GM12878 (cell line): ENCODE data around the gene DEPDC7. TPM values are rescaled to one million over a fixed set of nuclear protein-coding genes. Genes with fewer than 3 reads are reported as not detected.

Experiments
- CEBPB ChIP-seq, 2 experiments: fragments of 150-350 bp in 1 of 2; IDR thresholded peaks; 2 replicates each; pipeline ENCODE4 v1.6.1; 2012 to 2014; ENCODE audit warnings: low read depth in 2 of 2, low read length in 2 of 2, borderline replicate concordance in 1 of 2, inconsistent platforms in 1 of 2
- FOXM1 ChIP-seq: IDR thresholded peaks from 2 replicates; pipeline ENCODE4 v1.6.1; 2012; ENCODE audit warnings: low read depth, mild to moderate bottlenecking, inconsistent platforms, low read length, moderate library complexity
- JUND ChIP-seq: IDR thresholded peaks from 2 replicates; pipeline ENCODE4 v1.6.1; 2012; ENCODE audit warnings: low read depth, mild to moderate bottlenecking, low read length, improper control_type of control experiment, moderate library complexity
- polyA plus RNA-seq, 11 experiments: library from polyadenylated mRNA; depleted of rRNA in 4 of 11; unstranded in 6 of 11; stranded (reverse) in 5 of 11; fragments of >200 nt; fragmentation: Nextera tagmentation in 4 of 11; fragmentation: Illumina TruSeq in 1 of 11; extraction: Ambion mirVana in 4 of 11; extraction: Trizol in 1 of 11; gene quantifications; 1 replicate in 1 of 11; 2 replicates in 10 of 11; pipeline versions ENCODE4 v1.2.1 to v1.2.3, GENCODE V29; 2011 to 2016; ENCODE audit warnings: inconsistent platforms in 2 of 11, missing spikeins in 2 of 11, low read depth in 1 of 11
- small RNA-seq: library from RNA; depleted of rRNA; stranded (forward); fragments of <200 nt; gene quantifications from one replicate; pipeline ENCODE3, GENCODE V24; 2014
- total RNA-seq, 4 experiments: library from RNA; depleted of rRNA in 3 of 4; stranded (reverse); fragments of >200 nt in 3 of 4; fragmentation: Illumina TruSeq in 1 of 4; extraction: Trizol in 1 of 4; gene quantifications; 2 replicates each; pipeline versions ENCODE4 v1.2.1 to v1.2.3, GENCODE V29; 2013 to 2021

DEPDC7 gene
- total and polyA plus RNA-seq, 10 of the 15 experiments (the other 5 are each of a cell fraction or from before 2014, with no cell fraction given) = 0.06 to 1.1 (median 0.49) TPM

DNA sequence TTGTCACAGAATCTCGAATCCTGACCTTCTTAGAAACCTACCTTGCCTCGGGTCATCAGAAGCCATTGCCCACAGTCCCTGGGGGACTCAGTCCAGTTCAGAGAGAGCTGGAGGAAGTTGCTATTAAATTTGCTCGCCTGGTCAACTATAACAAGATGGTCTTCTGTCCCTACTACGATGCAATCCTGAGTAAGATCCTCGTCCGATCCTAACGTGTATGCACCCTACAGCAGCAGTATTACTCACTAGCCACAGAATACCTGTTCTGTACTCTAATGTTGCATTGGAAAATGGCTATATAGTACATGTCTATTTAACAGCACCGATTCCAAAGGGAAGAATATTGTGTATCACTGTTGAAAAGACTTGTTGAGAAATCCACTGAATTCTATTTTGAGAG is 56.8 kb downstream of the DEPDC7 start (continued):
- no peak for TF ChIP-seq FOXM1
- no peak for TF ChIP-seq CEBPB (IDR thresholded peaks at IDR 0.05; ENCODE audit: borderline replicate concordance in 1 of 2, low read depth in 2 of 2, low read length in 2 of 2)
- no peak for TF ChIP-seq JUND

Small RNA genes within 50 kb of the gene (small RNA-seq; reads per million reads assigned to genes)
- not detected for gene RF00019

Other genes with a start within 250 kb of the DEPDC7 start
- 0.16 and 0.23 TPM in 2 replicates for gene CCDC73, start 221.2 kb upstream of the DEPDC7 start, total RNA-seq (2014; rRNA removed)
- 0.27 and 0.78 TPM in 2 replicates for gene CCDC73, start 221.2 kb upstream of the DEPDC7 start, total RNA-seq (2014; rRNA removed; fragmentation: Illumina TruSeq; extraction: Trizol)
- gene CCDC73, start 221.2 kb upstream of the DEPDC7 start, total RNA-seq (2021) = 0.05 and 0.11 TPM in 2 replicates
- gene CCDC73, start 221.2 kb upstream of the DEPDC7 start, polyA plus RNA-seq (2011; rRNA removed) = 0.16 and 0.32 TPM in 2 replicates
- 0.10 TPM in 1 of 2 replicates, not detected in the other for gene CCDC73, start 221.2 kb upstream of the DEPDC7 start, polyA plus RNA-seq (2014; fragmentation: Illumina TruSeq; extraction: Trizol)
- gene CCDC73, start 221.2 kb upstream of the DEPDC7 start, polyA plus RNA-seq (2014; fragmentation: Nextera tagmentation; extraction: Ambion mirVana) = under 1 TPM; 0.11 to 0.57 TPM
- 0.05 and 0.09 TPM in 2 replicates for gene CCDC73, start 221.2 kb upstream of the DEPDC7 start, polyA plus RNA-seq (2014; rRNA removed)
- gene CCDC73, start 221.2 kb upstream of the DEPDC7 start, polyA plus RNA-seq (2016; fragmentation: Nextera tagmentation; extraction: Ambion mirVana) = under 1 TPM; 0.05 to 0.20 TPM
- gene PRRG4, start 186.0 kb upstream of the DEPDC7 start, total RNA-seq (2014; rRNA removed) = 2.3 and 2.8 TPM in 2 replicates
- gene PRRG4, start 186.0 kb upstream of the DEPDC7 start, total RNA-seq (2014; rRNA removed; fragmentation: Illumina TruSeq; extraction: Trizol) = 2.5 and 2.6 TPM in 2 replicates
- gene PRRG4, start 186.0 kb upstream of the DEPDC7 start, total RNA-seq (2021) = 2.1 and 2.7 TPM in 2 replicates
- 4.9 and 6.2 TPM in 2 replicates for gene PRRG4, start 186.0 kb upstream of the DEPDC7 start, polyA plus RNA-seq (2011; rRNA removed)
- gene PRRG4, start 186.0 kb upstream of the DEPDC7 start, polyA plus RNA-seq (2014; fragmentation: Illumina TruSeq; extraction: Trizol) = 2.5 and 3.2 TPM in 2 replicates
- 1 to 10 TPM; 1.0 to 1.1 TPM for gene PRRG4, start 186.0 kb upstream of the DEPDC7 start, polyA plus RNA-seq (2014; fragmentation: Nextera tagmentation; extraction: Ambion mirVana)
- gene PRRG4, start 186.0 kb upstream of the DEPDC7 start, polyA plus RNA-seq (2014; rRNA removed) = 1.5 and 1.7 TPM in 2 replicates
- gene PRRG4, start 186.0 kb upstream of the DEPDC7 start, polyA plus RNA-seq (2016; fragmentation: Nextera tagmentation; extraction: Ambion mirVana) = under 1 TPM; 0.55 to 0.63 TPM
- 12.8 and 13.1 TPM in 2 replicates for gene QSER1, start 123.1 kb upstream of the DEPDC7 start, total RNA-seq (2014; rRNA removed)
- 11.8 and 14.0 TPM in 2 replicates for gene QSER1, start 123.1 kb upstream of the DEPDC7 start, total RNA-seq (2014; rRNA removed; fragmentation: Illumina TruSeq; extraction: Trizol)
- 13.9 and 15.0 TPM in 2 replicates for gene QSER1, start 123.1 kb upstream of the DEPDC7 start, total RNA-seq (2021)
- 12.8 and 20.3 TPM in 2 replicates for gene QSER1, start 123.1 kb upstream of the DEPDC7 start, polyA plus RNA-seq (2011; rRNA removed)
- gene QSER1, start 123.1 kb upstream of the DEPDC7 start, polyA plus RNA-seq (2014; fragmentation: Illumina TruSeq; extraction: Trizol) = 14.4 and 16.6 TPM in 2 replicates
- gene QSER1, start 123.1 kb upstream of the DEPDC7 start, polyA plus RNA-seq (2014; fragmentation: Nextera tagmentation; extraction: Ambion mirVana) = 1 to 10 TPM; 2.1 to 2.9 TPM
- 5.7 and 7.0 TPM in 2 replicates for gene QSER1, start 123.1 kb upstream of the DEPDC7 start, polyA plus RNA-seq (2014; rRNA removed)
- gene QSER1, start 123.1 kb upstream of the DEPDC7 start, polyA plus RNA-seq (2016; fragmentation: Nextera tagmentation; extraction: Ambion mirVana) = 1 to 10 TPM; 3.8 to 4.5 TPM
- 11.6 and 13.3 TPM in 2 replicates for gene TCP11L1, start 23.7 kb downstream of the DEPDC7 start, total RNA-seq (2014; rRNA removed)
- gene TCP11L1, start 23.7 kb downstream of the DEPDC7 start, total RNA-seq (2014; rRNA removed; fragmentation: Illumina TruSeq; extraction: Trizol) = 12.9 and 13.5 TPM in 2 replicates
- 14.1 and 14.3 TPM in 2 replicates for gene TCP11L1, start 23.7 kb downstream of the DEPDC7 start, total RNA-seq (2021)
- 13.9 and 14.8 TPM in 2 replicates for gene TCP11L1, start 23.7 kb downstream of the DEPDC7 start, polyA plus RNA-seq (2011; rRNA removed)
- gene TCP11L1, start 23.7 kb downstream of the DEPDC7 start, polyA plus RNA-seq (2014; fragmentation: Illumina TruSeq; extraction: Trizol) = 12.5 and 13.2 TPM in 2 replicates
- gene TCP11L1, start 23.7 kb downstream of the DEPDC7 start, polyA plus RNA-seq (2014; fragmentation: Nextera tagmentation; extraction: Ambion mirVana) = 1 to 10 TPM; 5.3 to 5.8 TPM
- gene TCP11L1, start 23.7 kb downstream of the DEPDC7 start, polyA plus RNA-seq (2014; rRNA removed) = 10.6 and 15.7 TPM in 2 replicates
- 10 to 100 TPM; 11.9 to 12.5 TPM for gene TCP11L1, start 23.7 kb downstream of the DEPDC7 start, polyA plus RNA-seq (2016; fragmentation: Nextera tagmentation; extraction: Ambion mirVana)
- 25.4 and 31.4 TPM in 2 replicates for gene CSTF3, start 145.6 kb downstream of the DEPDC7 start, total RNA-seq (2014; rRNA removed)
- gene CSTF3, start 145.6 kb downstream of the DEPDC7 start, total RNA-seq (2014; rRNA removed; fragmentation: Illumina TruSeq; extraction: Trizol) = 40.6 and 40.8 TPM in 2 replicates
- 36.7 and 38.8 TPM in 2 replicates for gene CSTF3, start 145.6 kb downstream of the DEPDC7 start, total RNA-seq (2021)
- gene CSTF3, start 145.6 kb downstream of the DEPDC7 start, polyA plus RNA-seq (2011; rRNA removed) = 56.4 and 85.0 TPM in 2 replicates
- gene CSTF3, start 145.6 kb downstream of the DEPDC7 start, polyA plus RNA-seq (2014; fragmentation: Illumina TruSeq; extraction: Trizol) = 48.9 and 62.3 TPM in 2 replicates
- gene CSTF3, start 145.6 kb downstream of the DEPDC7 start, polyA plus RNA-seq (2014; fragmentation: Nextera tagmentation; extraction: Ambion mirVana) = 10 to 100 TPM; 42.0 to 50.1 TPM
- gene CSTF3, start 145.6 kb downstream of the DEPDC7 start, polyA plus RNA-seq (2014; rRNA removed) = 47.3 and 53.5 TPM in 2 replicates
- gene CSTF3, start 145.6 kb downstream of the DEPDC7 start, polyA plus RNA-seq (2016; fragmentation: Nextera tagmentation; extraction: Ambion mirVana) = 10 to 100 TPM; 60.3 to 63.5 TPM
- gene HIPK3, start 241.5 kb downstream of the DEPDC7 start, total RNA-seq (2014; rRNA removed) = 18.0 and 19.6 TPM in 2 replicates
- 17.8 and 18.0 TPM in 2 replicates for gene HIPK3, start 241.5 kb downstream of the DEPDC7 start, total RNA-seq (2014; rRNA removed; fragmentation: Illumina TruSeq; extraction: Trizol)
- gene HIPK3, start 241.5 kb downstream of the DEPDC7 start, total RNA-seq (2021) = 26.5 and 26.6 TPM in 2 replicates
- 25.6 and 30.8 TPM in 2 replicates for gene HIPK3, start 241.5 kb downstream of the DEPDC7 start, polyA plus RNA-seq (2011; rRNA removed)
- 14.5 and 19.0 TPM in 2 replicates for gene HIPK3, start 241.5 kb downstream of the DEPDC7 start, polyA plus RNA-seq (2014; fragmentation: Illumina TruSeq; extraction: Trizol)
- gene HIPK3, start 241.5 kb downstream of the DEPDC7 start, polyA plus RNA-seq (2014; fragmentation: Nextera tagmentation; extraction: Ambion mirVana) = 1 to 10 TPM; 3.4 to 9.5 TPM
- 8.1 and 9.3 TPM in 2 replicates for gene HIPK3, start 241.5 kb downstream of the DEPDC7 start, polyA plus RNA-seq (2014; rRNA removed)
- gene HIPK3, start 241.5 kb downstream of the DEPDC7 start, polyA plus RNA-seq (2016; fragmentation: Nextera tagmentation; extraction: Ambion mirVana) = 10 to 100 TPM; 12.0 to 12.6 TPM